Activated T-cell treated with anti-CD3 and anti-CD28 coated beads, Interleukin-2, amount 50 U/mL, for 24 hours (primary cell): ENCODE data around the gene TBX6.
"Not testable (repeated sequence)": the region's sequence is repeated elsewhere in the genome, so short reads cannot be mapped to it uniquely, and the experiment has no call there.

Experiments
- DNase-seq: peaks from one replicate; pipeline ENCODE4 v3.0.0-alpha.2; 2020
- H3K27ac Mint-ChIP-seq: 2 replicates; pipeline ENCODE4 v1.8.0; 2020; ENCODE audit warnings: mild to moderate bottlenecking, mixed read lengths
- H3K27me3 Mint-ChIP-seq: 2 replicates; pipeline ENCODE4 v1.8.0; 2020; ENCODE audit warnings: mixed read lengths
- H3K36me3 Mint-ChIP-seq: 2 replicates; pipeline ENCODE4 v1.8.0; 2020; ENCODE audit warnings: low read depth, mixed read lengths
- H3K4me1 Mint-ChIP-seq: 2 replicates; pipeline ENCODE4 v1.8.0; 2020; ENCODE audit warnings: low read depth, mixed read lengths
- H3K4me3 Mint-ChIP-seq: 2 replicates; pipeline ENCODE4 v1.8.0; 2020; ENCODE audit warnings: mild to moderate bottlenecking, moderate library complexity, mixed read lengths
- H3K9me3 Mint-ChIP-seq: 2 replicates; pipeline ENCODE4 v1.8.0; 2020; ENCODE audit warnings: mixed read lengths

Gene TBX6

DNA sequence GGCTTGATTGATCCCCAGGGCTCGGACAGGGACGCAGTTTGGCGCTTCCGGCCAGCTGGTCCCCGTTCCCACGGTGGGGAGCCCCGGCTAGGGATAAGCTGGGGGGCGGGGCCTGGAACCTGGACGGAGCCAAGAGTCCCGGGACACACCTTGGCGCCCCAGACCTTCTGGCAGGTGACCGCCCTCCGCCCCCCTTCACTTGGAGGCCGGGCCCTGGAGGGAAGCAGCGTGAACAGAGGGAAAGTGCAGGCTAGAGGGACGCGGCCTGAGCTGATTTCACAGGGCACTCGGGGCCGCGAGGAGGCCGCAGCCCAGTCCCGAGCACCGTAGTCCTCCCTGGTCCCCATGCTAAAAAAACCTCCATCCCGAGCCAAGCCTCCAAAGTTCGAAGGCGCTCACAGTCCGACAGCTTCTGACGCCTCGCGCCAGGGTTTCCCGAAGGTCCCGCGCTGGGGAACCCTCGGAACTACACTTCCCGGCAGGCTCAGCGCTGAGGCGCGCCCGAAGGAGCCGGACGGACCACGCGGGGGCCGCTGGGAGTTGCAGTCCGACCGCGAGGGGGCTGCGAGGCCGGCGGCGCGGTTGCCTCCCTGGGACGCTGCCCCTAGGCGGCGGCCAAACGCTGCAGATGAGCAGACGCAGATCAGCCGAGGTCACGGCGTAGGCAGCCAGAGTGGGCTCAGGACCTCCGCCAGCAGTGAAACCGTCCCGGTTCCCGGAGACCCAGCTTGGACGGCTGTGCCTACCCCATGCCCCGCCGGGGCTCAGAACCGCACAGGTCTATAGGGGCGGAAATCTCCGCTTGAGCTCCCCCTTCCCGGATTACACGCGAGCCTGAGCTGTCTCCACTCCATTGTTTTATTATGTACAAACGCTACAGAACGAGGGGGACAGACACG lies at the start of gene TBX6:
Gene TBX6 (minus strand): TSS at position 451 of the 899 bp plus-strand sequence. CDS start 731 bp downstream, outside the sequence.
- Mint-ChIP-seq H3K9me3 (peaks cover under 1% of the 10 kb centered on the region), H3K27me3 (no peaks in the 10 kb centered on the region), H3K27ac (peak within 1 kb of the TSS; percentile 97), H3K36me3 (peaks cover 34% of the 10 kb centered on the region), H3K4me1 (peaks cover 64% of the 10 kb centered on the region), H3K4me3 (peak within 1 kb of the TSS; percentile 87)
- peak; percentile 96 for DNase-seq

DNA sequence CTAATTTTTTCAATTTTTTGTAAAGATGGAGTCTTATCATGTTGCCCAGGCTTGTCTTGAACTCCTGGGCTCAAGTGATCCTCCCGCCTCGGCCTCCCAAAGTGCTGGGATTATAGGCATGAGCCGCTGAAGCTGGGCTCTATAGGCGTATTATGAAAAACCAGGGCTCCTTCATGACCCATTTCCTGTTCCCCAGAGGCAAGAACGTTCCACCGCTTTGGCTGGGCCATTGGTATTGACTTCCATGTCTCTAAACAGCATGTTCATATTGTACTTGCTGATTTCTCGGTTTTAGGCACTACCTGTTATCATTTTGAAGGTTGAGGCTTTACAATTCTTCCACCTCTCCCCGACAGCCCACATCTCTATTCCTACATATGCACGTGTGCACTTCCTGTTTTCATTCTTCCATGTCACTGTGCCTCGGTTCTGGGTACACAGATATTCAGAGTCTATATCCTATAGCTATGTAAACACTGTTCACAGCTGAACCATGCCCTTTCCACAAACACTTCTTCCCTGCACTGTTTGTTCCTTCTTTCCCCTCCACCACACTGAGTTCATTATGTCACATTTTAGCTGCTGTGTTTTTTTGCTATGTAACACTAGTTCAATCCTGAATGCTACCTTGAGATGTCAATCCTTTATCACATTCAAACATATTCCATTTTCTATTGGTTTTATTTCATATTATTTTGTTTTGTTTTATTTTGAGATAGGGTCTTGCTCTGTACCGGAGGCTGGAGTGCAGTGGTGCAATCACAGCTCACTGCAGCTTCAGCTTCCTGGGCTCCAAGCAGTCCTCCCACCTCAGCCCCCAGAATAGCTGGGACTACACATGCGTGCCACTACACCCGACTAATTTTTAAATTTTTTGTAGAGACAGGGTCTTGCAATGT lies 48.1 kb upstream of the TBX6 start:
- Mint-ChIP-seq H3K4me1 (peaks cover 20% of the 10 kb centered on the region), H3K36me3 (no peaks in the 10 kb centered on the region), H3K27ac (peak overlapping the region; percentile 88), H3K4me3 (no peak overlapping the region), H3K9me3 (no peaks in the 10 kb centered on the region), H3K27me3 (no peaks in the 10 kb centered on the region)
- peak; percentile 35 for DNase-seq

DNA sequence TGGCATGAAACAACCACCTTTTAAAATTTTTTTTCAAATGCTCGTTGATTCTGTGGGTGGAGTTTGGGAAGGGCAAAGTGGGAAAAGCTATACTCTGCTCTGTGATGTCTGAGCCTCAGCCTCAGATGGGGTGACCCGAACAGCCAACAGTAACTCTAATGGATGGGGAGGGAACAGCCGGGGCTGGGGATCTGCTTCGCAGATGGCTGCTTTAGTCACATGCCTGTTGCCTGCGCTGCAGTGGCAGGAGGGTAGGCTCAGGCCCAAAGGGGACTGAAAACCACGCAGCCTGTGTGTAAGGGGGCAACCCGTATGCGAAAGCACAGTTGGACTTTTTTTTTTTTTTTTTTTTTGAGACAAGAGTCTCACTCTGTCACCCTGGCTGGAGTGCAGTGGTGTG lies 46.2 kb upstream of the TBX6 start:
- DNase-seq = no peak
- Mint-ChIP-seq H3K4me3 (no peak overlapping the region), H3K36me3 (no peaks in the 10 kb centered on the region), H3K9me3 (no peaks in the 10 kb centered on the region), H3K4me1 (peaks cover 14% of the 10 kb centered on the region), H3K27me3 (no peaks in the 10 kb centered on the region), H3K27ac (no peak overlapping the region)

- no peaks in the 10 kb centered on the region for H3K36me3 Mint-ChIP-seq
- DNase-seq = no peak
- no peaks in the 10 kb centered on the region for H3K27me3 Mint-ChIP-seq
- H3K4me1 Mint-ChIP-seq = peaks cover 11% of the 10 kb centered on the region
- no peaks in the 10 kb centered on the region for H3K9me3 Mint-ChIP-seq
- H3K27ac Mint-ChIP-seq = no peak overlapping the region
- H3K4me3 Mint-ChIP-seq = no peak overlapping the region
These were observed 45.4 kb upstream of the TBX6 start for GRCh38 chr16:30136971-30137605.

DNA sequence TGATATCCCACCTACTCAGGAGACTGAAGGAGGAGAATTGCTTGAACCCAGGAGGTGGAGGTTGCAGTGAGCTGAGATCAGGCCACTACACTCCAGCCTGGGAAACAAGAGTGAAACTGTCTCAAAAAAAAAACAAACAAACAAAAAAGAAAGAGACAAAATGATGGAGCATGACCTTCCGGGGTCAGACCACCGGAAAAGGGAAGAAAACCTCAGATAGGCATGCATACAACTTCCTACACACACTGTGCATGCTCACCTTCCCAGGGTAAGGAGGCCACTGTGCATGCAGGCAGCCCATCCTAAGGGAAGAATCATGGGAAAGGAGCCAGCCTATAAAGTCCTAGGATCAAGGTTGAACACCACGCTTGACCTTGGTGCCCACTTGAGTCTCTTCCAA lies 40.9 kb upstream of the TBX6 start:
- Mint-ChIP-seq H3K27ac (no peak overlapping the region), H3K9me3 (no peaks in the 10 kb centered on the region), H3K4me1 (peaks cover 5% of the 10 kb centered on the region), H3K4me3 (no peak overlapping the region), H3K27me3 (no peaks in the 10 kb centered on the region), H3K36me3 (no peaks in the 10 kb centered on the region)
- no peak for DNase-seq

GRCh38 chr16:30131869-30132475 lies 40.2 kb upstream of the TBX6 start:
- no peak overlapping the region for H3K27ac Mint-ChIP-seq
- no peaks in the 10 kb centered on the region for H3K9me3 Mint-ChIP-seq
- peaks cover 5% of the 10 kb centered on the region for H3K4me1 Mint-ChIP-seq
- no peaks in the 10 kb centered on the region for H3K36me3 Mint-ChIP-seq
- H3K4me3 Mint-ChIP-seq = no peak overlapping the region
- no peak for DNase-seq
- no peaks in the 10 kb centered on the region for H3K27me3 Mint-ChIP-seq

DNA sequence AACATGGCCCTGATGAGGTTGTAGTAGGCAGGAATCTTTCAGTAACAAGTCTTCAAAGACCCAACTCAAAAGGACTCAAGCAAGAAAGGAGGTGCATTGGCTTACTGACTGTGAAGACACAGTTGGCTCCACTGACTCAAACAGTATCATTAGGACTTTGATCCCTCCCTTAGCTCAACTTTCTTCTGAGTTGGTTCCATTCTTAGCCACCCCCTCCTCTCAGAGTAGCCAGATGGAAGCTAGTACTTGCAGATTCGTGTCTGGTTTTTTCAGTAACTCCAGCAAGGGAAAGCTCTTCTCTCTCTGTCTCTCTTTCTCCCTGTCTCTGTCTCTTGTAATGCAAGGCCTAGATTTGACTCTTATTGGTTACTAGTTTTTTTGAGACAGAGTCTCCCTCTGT lies 36.3 kb upstream of the TBX6 start:
- no peak overlapping the region for H3K27ac Mint-ChIP-seq
- H3K9me3 Mint-ChIP-seq = no peaks in the 10 kb centered on the region
- peaks cover 6% of the 10 kb centered on the region for H3K4me1 Mint-ChIP-seq
- peaks cover 2% of the 10 kb centered on the region for H3K36me3 Mint-ChIP-seq
- H3K4me3 Mint-ChIP-seq = no peak overlapping the region
- no peaks in the 10 kb centered on the region for H3K27me3 Mint-ChIP-seq
- DNase-seq = no peak

GRCh38 chr16:30125690-30126089 lies 34.0 kb upstream of the TBX6 start:
- H3K36me3 Mint-ChIP-seq = peaks cover 11% of the 10 kb centered on the region
- H3K27ac Mint-ChIP-seq, H3K4me3 Mint-ChIP-seq: not testable (repeated sequence)

DNA sequence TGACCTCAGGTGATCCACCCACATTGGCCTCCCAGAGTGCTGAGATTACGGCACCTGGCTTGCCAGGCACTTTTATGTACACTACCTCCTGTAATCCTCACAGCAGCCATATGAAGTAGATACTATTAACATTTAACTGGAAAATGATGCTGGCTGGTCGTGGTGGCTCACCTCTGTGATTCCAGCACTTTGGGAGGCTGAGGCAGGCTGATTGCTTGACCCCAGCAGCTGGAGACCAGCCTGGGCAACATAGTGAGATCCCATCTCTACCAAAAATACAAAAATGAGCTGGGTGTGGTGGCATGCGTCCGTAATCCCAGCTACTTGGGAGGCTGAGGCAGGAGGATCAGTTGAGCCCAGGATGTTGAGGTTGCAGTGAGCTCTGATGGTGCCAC lies 33.3 kb upstream of the TBX6 start:
- DNase-seq = no peak
- peaks cover 24% of the 10 kb centered on the region for H3K4me1 Mint-ChIP-seq
- H3K36me3 Mint-ChIP-seq = peaks cover 13% of the 10 kb centered on the region
- no peaks in the 10 kb centered on the region for H3K27me3 Mint-ChIP-seq
- no peak overlapping the region for H3K27ac Mint-ChIP-seq
- H3K9me3 Mint-ChIP-seq = no peaks in the 10 kb centered on the region
- H3K4me3 Mint-ChIP-seq = no peak overlapping the region

More at GRCh38 chr16:30125690-30126089, 34.0 kb upstream of the TBX6 start:
- H3K4me1 Mint-ChIP-seq = peaks cover 21% of the 10 kb centered on the region
- H3K9me3 Mint-ChIP-seq, H3K27me3 Mint-ChIP-seq, DNase-seq: not testable (repeated sequence)

DNA sequence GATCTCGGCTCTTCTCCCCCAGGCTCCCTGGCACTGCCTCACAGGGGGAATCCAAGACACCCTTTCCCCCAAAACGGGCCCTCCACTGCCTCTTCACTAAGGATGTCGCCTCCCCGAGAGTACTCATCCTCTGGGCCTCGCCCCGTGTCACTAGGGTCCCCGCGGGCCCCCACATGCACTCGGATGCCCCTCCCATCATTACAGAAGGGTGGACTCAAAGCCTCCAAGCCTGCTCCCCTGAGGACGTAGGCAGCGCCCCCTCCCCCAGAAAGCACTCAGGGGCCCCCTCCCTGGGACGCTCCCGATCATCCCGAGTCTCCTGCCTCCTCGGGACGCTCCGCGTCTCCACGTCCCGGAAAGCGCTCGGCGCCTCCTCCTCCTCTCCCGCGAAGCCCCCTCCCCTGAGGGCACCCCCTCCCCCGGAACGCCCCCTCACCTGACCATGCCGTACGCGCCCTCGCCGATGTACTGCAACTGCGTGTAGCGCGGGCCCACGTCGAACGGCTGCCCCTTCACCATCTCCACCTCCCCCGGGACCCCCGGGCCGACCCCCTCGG lies 31.0 kb upstream of the TBX6 start:
- peaks cover 27% of the 10 kb centered on the region for H3K36me3 Mint-ChIP-seq
- H3K4me3 Mint-ChIP-seq = peak overlapping the region; percentile 86
- peaks cover 27% of the 10 kb centered on the region for H3K4me1 Mint-ChIP-seq
- no peak for DNase-seq
- H3K27ac Mint-ChIP-seq = peak overlapping the region; percentile 88
- no peaks in the 10 kb centered on the region for H3K9me3 Mint-ChIP-seq
- no peaks in the 10 kb centered on the region for H3K27me3 Mint-ChIP-seq

DNA sequence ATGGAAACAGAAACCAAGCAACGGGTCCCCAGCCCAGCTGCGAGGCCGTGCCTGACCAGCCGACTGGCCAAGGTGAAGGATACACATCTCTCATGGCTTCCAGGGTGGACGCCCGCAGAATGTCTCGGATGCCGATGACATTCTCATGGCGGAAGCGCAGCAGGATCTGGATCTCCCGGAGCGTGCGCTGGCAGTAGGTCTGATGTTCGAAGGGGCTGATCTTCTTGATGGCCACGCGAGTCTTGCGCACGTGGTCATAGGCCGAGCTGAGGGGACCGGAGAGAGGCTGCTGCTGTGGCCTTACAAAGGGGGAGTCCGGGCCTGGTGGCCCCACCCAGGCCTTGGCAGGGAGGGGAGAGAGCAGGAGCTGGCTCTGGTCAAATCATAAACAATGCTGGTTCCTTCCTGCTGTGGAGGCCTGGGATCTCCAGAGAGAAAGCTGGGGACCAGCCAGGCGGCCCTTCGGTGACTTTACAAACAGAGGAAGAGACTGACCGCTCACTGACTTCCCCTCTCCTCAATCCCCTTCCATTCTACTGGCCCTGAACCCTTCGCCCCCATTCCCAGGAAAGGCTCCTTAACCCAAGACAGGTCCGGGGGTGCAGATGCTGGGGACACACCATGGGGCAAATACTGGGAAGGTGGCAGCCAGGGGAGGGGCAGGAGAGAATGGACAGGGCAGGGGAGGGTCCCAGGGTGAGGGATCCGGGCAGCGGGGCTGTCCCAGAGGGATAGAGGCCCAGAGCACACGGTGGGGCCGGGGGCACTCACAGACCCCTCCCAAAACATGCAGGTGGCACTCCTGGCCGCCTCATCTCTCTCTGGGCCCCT lies 30.2 kb upstream of the TBX6 start:
- Mint-ChIP-seq H3K4me1 (peaks cover 27% of the 10 kb centered on the region), H3K27ac (peak overlapping the region; percentile 88), H3K27me3 (no peaks in the 10 kb centered on the region), H3K36me3 (peaks cover 35% of the 10 kb centered on the region), H3K4me3 (peak overlapping the region; percentile 86), H3K9me3 (no peaks in the 10 kb centered on the region)
- DNase-seq = no peak

DNA sequence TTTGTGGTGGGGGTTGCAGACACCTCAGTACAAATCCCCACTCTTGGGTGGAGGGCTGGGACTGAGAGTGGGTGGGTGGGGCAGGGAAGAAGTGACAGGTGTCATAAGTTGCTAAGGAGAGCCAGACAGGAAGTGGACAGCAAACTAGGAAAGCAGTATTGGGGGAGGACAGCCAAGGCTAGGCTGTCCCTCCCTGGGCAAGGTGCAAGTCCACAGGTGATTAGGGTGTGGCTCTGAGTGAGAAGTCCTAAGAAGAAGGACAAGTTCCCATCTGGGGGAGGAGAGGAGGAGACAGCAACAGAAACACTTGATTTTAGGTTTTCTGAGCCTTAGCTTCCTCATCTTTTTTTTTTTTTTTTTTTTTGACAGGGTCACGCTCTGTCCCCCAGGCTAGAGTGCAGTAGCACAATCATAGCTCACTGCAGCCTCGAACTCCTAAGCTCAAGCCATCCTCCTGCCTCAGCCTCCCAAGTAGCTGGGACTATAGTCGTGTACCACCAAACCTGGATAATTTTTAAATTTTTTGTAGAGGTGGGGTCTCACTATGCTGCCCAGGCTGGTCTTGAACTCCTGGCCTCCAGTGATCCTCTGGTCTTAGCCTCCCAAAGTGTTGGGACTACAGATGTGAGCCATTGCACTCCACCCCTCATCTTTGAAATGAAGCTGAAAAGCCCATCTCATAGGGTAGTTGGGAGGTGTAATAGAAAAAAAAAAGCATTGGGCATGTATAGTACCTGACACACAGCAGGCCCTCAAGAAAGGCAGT lies 28.8 kb upstream of the TBX6 start:
- H3K4me3 Mint-ChIP-seq = no peak overlapping the region
- H3K27ac Mint-ChIP-seq = peak overlapping the region; percentile 76

GRCh38 chr16:30119428-30119827 lies 27.7 kb upstream of the TBX6 start:
- Mint-ChIP-seq H3K4me1 (peaks cover 32% of the 10 kb centered on the region), H3K27ac (no peak overlapping the region), H3K36me3 (peaks cover 51% of the 10 kb centered on the region), H3K4me3 (no peak overlapping the region), H3K27me3 (no peaks in the 10 kb centered on the region), H3K9me3 (no peaks in the 10 kb centered on the region)
- DNase-seq = no peak

More for the DNA sequence above, 28.8 kb upstream of the TBX6 start:
- Mint-ChIP-seq H3K27me3 (no peaks in the 10 kb centered on the region), H3K4me1 (peaks cover 27% of the 10 kb centered on the region), H3K9me3 (no peaks in the 10 kb centered on the region), H3K36me3 (peaks cover 44% of the 10 kb centered on the region)
- DNase-seq = no peak
